ENCODE results near the gene DGKA. TPM values are rescaled to one million over a fixed set of nuclear protein-coding genes. Genes with fewer than 3 reads are reported as not detected.

DGKA gene
- total RNA-seq, 4 donors from 2014 or later: 185 to 556 (median 198) TPM

- Histone ChIP-seq H3K4me1 (peaks cover 79% of the 10 kb centered on the region), H3K27me3 (no peaks in the 10 kb centered on the region), H3K27ac (peak overlapping the region; percentile 98), H3K9me3 (no peaks in the 10 kb centered on the region), H3K36me3 (peaks cover 5% of the 10 kb centered on the region), H3K4me3 (peak overlapping the region; percentile 67)
- 4% methylated on average over 4 of the region's 4 CpGs for WGBS
- DNase-seq (ENCODE audit: low spot score in 2 of 2): no peak
- no peak for TF ChIP-seq EP300 (IDR thresholded peaks at IDR 0.05)
- TF ChIP-seq POLR2A (IDR thresholded peaks at IDR 0.05): no peak
- no peak for TF ChIP-seq CTCF (IDR thresholded peaks at IDR 0.05)
- TF ChIP-seq POLR2AphosphoS5 (IDR thresholded peaks at IDR 0.05): no peak
These were observed 1.6 kb downstream of the DGKA start for GRCh38 chr12:55932551-55932910.

DNA sequence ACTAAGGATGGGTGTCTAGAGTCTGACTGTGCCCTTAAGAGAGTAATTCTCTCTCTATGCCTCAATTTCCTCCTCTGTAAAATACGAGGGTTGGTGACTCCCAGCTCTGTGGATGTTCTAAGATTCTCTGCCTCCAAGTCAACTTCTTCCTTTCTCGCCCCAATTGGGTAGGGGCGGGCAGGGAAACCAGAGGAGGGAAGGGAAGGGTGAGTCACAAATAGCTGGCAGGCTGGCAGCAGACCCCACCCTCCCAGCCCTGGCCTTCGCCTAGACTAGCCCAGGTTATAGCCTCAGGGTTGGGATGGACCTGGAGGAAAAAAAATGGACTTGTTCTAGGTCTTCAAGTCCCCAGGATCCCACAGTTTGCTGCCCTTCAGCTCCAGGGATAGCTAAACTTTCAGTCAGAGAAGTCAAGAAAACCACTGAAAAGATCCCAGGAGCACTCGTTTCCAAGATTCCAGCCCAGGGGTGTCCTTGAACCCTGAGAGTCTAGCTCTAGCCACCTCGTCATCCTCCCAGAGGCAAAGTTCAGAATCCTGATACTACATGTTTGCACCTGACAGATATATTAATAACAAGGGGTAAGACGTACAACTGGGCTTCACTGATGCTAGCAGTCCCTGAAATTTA lies 2.3 kb downstream of the DGKA start:
- Histone ChIP-seq H3K4me3 (peak overlapping the region; percentile 67), H3K36me3 (peaks cover 7% of the 10 kb centered on the region), H3K27ac (peak overlapping the region; percentile 98), H3K4me1 (peaks cover 74% of the 10 kb centered on the region), H3K9me3 (no peaks in the 10 kb centered on the region), H3K27me3 (no peaks in the 10 kb centered on the region)
- WGBS: 42% methylated on average over 7 of the region's 7 CpGs
- peak in 1 of 2 donors; percentile 70 for DNase-seq (ENCODE audit: low spot score in 2 of 2)
- TF ChIP-seq EP300 (IDR thresholded peaks at IDR 0.05) (no peak), POLR2A (IDR thresholded peaks at IDR 0.05) (no peak), POLR2AphosphoS5 (IDR thresholded peaks at IDR 0.05) (no peak)

DNA sequence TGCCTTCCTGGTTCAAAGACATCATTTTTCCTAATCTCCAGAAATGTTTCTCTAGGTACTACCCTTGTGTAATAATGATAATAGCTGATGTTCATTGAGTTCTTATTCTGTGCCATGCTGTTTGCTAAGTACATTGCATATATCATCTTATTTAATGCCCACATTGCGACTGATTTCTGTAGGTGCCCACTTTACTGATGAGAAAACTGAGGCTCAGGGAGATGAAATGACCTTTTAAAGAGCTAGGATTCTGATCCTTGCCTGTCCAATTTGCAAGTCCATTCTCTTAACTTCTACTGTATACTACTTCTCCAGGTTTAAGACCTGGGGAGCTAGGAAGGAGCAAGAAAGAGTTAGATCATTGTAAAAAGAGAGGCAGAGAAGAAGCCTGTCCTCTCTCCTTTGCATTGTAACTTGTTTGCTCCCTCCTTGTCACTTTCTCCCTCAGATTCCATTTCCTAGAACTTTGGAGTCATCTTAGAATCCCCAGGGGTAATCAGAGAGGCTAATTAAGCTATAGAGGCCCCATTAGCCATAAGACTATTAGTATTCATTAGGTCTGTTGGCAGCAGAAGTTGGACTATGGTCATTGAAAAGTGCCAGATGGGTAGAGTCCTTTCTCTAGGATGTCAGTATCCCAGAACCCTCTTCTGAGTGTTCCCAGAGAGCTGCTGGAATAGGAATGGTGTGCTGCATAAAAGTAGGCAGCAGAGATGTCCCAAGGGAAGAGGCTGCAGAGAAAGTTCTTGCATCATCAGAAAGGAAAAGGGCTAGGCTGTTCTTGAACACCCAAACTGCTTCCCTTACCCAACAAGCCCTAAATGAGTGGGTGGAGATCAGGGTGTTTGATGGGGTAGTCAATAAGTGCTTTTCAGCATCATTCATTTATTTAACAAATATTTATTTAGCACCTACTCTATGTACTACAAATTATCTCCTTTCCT lies 3.1 kb downstream of the DGKA start:
- H3K27me3 ChIP-seq: no peaks in the 10 kb centered on the region
- 74% methylated on average over 1 of the region's 1 CpG for WGBS
- peaks cover 14% of the 10 kb centered on the region for H3K36me3 ChIP-seq
- no peak for TF ChIP-seq POLR2A (IDR thresholded peaks at IDR 0.05)
- no peak for TF ChIP-seq EP300 (IDR thresholded peaks at IDR 0.05)
- TF ChIP-seq CTCF (IDR thresholded peaks at IDR 0.05): no peak
- no peak for TF ChIP-seq POLR2AphosphoS5 (IDR thresholded peaks at IDR 0.05)
- peaks cover 66% of the 10 kb centered on the region for H3K4me1 ChIP-seq
- DNase-seq (ENCODE audit: low spot score in 2 of 2): no peak
- peak overlapping the region; percentile 17 for H3K27ac ChIP-seq
- H3K4me3 ChIP-seq: peak overlapping the region; percentile 67
- no peaks in the 10 kb centered on the region for H3K9me3 ChIP-seq

DNA sequence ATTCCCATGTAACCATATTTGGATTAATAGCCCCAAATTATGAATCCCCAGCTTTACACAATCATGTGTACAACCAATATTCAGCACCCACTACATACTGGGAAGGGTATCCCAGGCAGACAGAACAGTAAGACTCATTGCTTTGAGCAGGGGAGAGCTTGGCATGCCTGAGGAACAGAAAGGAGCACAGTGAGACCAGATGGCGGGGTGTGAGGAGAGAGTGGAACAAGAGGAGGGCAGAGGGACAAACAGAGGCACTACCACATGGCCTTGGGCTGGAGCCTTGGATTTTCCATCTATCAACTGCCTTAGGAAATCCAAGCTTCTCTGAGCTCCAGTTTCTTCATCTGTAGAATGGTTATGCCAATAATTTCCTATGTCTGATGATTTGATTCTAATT lies 3.8 kb downstream of the DGKA start:
- TF ChIP-seq EP300 (IDR thresholded peaks at IDR 0.05) (no peak), POLR2AphosphoS5 (IDR thresholded peaks at IDR 0.05) (no peak), CTCF (IDR thresholded peaks at IDR 0.05) (no peak), POLR2A (IDR thresholded peaks at IDR 0.05) (no peak)
- DNase-seq (ENCODE audit: low spot score in 2 of 2): no peak
- Histone ChIP-seq H3K36me3 (peaks cover 17% of the 10 kb centered on the region), H3K4me1 (peaks cover 62% of the 10 kb centered on the region), H3K9me3 (no peaks in the 10 kb centered on the region), H3K27me3 (no peaks in the 10 kb centered on the region), H3K4me3 (no peak overlapping the region), H3K27ac (no peak overlapping the region)
- WGBS: 61% methylated on average over 1 of the region's 1 CpG

DNA sequence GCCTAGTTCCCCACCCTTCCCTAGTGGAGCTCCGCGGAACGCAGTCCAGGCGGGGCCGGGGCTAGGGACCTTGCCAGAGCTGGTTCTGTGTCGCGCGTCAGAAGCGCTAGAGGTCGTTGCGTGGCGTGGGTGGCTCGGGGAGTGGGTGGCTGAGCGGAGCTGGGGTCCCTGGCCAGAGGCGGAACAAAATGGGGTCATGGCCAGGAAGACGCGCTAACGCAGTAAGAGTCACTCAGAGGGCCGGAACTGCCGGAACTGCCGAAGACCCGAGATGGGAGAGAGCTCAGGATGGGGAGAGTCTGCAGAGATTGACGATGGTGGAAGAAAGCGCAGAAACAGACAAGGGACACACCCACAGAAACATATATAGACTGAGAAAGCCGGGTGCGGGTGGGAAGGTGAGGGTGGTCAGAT lies 4.8 kb downstream of the DGKA start:
- DNase-seq (ENCODE audit: low spot score in 2 of 2): no peak
- 33% methylated on average over 26 of the region's 26 CpGs for WGBS
- Histone ChIP-seq H3K4me3 (peak overlapping the region; percentile 21), H3K27ac (peak overlapping the region; percentile 10), H3K36me3 (peaks cover 21% of the 10 kb centered on the region), H3K9me3 (no peaks in the 10 kb centered on the region), H3K27me3 (no peaks in the 10 kb centered on the region), H3K4me1 (peaks cover 62% of the 10 kb centered on the region)
- TF ChIP-seq POLR2AphosphoS5 (IDR thresholded peaks at IDR 0.05) (no peak), CTCF (IDR thresholded peaks at IDR 0.05) (no peak), EP300 (IDR thresholded peaks at IDR 0.05) (no peak), POLR2A (IDR thresholded peaks at IDR 0.05) (no peak)

All from suprapubic skin (tissue), 4 donors.